PFSK-1 (cell line): Measurements from ENCODE around the gene GRB10.

Source experiments
- FOXP2 ChIP-seq: optimal IDR thresholded peaks from 2 replicates; pipeline ENCODE3; 2011; ENCODE audit warnings: borderline replicate concordance, control low read depth, inconsistent platforms; ENCODE audit not compliant: insufficient read depth; ENCODE audit errors: extremely low read length, extremely low read depth
- POLR2AphosphoS5 ChIP-seq: IDR thresholded peaks from 2 replicates; pipeline ENCODE4 v1.6.1; 2012; ENCODE audit warnings: low read depth, mild to moderate bottlenecking, control low read depth, low read length, moderate library complexity
- REST ChIP-seq, 2 experiments: IDR thresholded peaks; 2 replicates each; pipeline versions ENCODE4 v1.6.1 to v1.8.0; 2011 to 2012; ENCODE audit warnings: low read depth in 2 of 2, low read length in 2 of 2, control low read depth in 1 of 2, inconsistent platforms in 1 of 2, mild to moderate bottlenecking in 1 of 2, moderate library complexity in 1 of 2; ENCODE audit not compliant: insufficient read depth in 1 of 2
- SIN3A ChIP-seq: IDR thresholded peaks from 2 replicates; pipeline ENCODE4 v1.6.1; 2012; ENCODE audit warnings: mild to moderate bottlenecking, low read length, moderate library complexity, borderline replicate concordance; ENCODE audit not compliant: insufficient read depth
- TAF1 ChIP-seq: IDR thresholded peaks from 2 replicates; pipeline ENCODE4 v1.6.1; 2012; ENCODE audit warnings: low read length, control low read depth, borderline replicate concordance; ENCODE audit not compliant: insufficient read depth

Gene GRB10

GRCh38 chr7:50552921-50553320 lies 229.8 kb downstream of the GRB10 start:
- TF ChIP-seq REST (IDR thresholded peaks at IDR 0.05; ENCODE audit: insufficient read depth in 1 of 2, low read depth in 2 of 2, low read length in 2 of 2) (peak; percentile 93 to 99), TAF1 (no peak)

GRCh38 chr7:50552139-50552538 lies 230.6 kb downstream of the GRB10 start:
- TF ChIP-seq REST (IDR thresholded peaks at IDR 0.05; ENCODE audit: insufficient read depth in 1 of 2, low read depth in 2 of 2, low read length in 2 of 2) (no peak), SIN3A (no peak), POLR2AphosphoS5 (no peak), TAF1 (no peak), FOXP2 (no peak)

DNA sequence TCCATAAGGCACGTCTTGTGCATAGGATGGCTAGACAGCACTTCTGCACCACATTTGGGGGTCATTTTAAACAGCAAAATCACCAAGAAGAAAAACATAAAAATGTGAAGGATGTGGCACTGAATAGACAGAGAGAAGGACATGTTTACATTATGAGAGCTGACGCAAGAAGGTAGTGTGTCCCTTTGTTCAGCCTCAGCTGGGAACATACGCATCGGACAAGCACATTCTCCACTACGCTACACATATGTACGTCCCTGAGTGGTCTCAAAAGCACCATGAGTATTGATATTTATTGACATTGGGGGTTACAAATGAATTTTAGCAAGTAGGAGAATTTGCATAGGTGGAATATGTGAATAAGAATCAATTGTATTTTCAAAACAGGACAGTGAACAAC lies 237.7 kb downstream of the GRB10 start:
- TF ChIP-seq TAF1 = no peak
- no peak for TF ChIP-seq FOXP2
- TF ChIP-seq REST (IDR thresholded peaks at IDR 0.05; ENCODE audit: insufficient read depth in 1 of 2, low read depth in 2 of 2, low read length in 2 of 2) = no peak
- TF ChIP-seq POLR2AphosphoS5 = no peak
- TF ChIP-seq SIN3A = no peak

DNA sequence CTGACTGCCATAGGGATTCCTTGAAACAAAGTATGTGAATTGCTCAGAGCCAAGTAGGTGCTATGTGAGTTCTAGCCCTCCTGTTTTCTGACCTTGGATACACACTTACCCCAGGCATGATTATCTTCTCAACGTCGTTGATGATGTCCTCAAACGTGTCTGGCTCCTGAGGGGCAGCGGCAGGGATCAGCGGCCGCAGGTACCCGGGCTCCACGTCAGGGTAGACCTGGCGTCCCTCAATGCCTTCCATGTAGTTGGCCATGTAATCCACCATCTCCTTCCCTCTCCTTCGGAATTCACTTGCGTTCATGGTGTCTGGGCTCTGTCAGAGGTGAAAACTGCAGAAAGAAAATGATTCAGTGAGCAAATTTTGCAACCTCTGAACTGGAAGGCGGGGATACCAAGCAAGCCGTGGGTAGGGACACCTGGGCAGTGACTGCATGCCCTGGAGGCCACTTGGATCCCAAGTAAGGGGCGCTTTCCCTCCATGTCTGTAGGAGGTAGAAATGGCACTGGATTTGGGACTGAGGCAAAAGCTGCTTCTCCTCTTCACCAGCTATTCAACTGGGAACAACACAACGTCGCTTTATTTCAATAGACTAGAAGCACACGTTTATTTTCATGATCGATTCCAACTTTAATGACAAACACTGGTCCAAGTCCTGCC lies 238.8 kb downstream of the GRB10 start:
- TF ChIP-seq FOXP2 (no peak), REST (IDR thresholded peaks at IDR 0.05; ENCODE audit: insufficient read depth in 1 of 2, low read depth in 2 of 2, low read length in 2 of 2) (no peak), SIN3A (no peak), POLR2AphosphoS5 (no peak), TAF1 (no peak)

DNA sequence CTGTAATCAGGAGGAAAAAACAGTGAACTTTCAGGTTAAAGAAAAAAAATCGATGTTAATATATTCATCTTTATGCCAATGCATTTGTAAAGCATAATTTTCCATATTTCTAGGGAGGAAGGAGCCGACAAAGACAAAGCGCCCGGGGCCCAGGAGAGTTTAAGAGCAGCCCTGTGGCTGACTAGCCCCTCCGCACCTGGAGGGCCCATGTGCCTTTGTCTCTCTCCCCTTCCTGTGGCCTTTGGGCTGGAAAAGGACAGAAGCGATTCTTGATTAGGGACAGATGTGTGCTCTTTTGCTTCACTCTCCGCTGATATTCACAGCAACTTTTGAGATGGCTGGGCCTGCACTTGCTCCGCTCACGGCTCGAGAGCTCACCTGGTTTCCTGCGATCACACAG lies 240.6 kb downstream of the GRB10 start:
- no peak for TF ChIP-seq TAF1
- no peak for TF ChIP-seq REST (IDR thresholded peaks at IDR 0.05; ENCODE audit: insufficient read depth in 1 of 2, low read depth in 2 of 2, low read length in 2 of 2)
- TF ChIP-seq FOXP2 = no peak
- no peak for TF ChIP-seq POLR2AphosphoS5
- TF ChIP-seq SIN3A = no peak
